Pancreas (tissue), 10 donors: Measurements from ENCODE around the gene HNMT. TPM values are rescaled to one million over a fixed set of nuclear protein-coding genes. Genes with fewer than 3 reads are reported as not detected.
A peak's percentile ranks its signal among the peaks of the same experiment; 100 is the strongest.

Source experiments
- ATAC-seq, 4 donors: fragments of 200-7000 bp; cut with Tn5 transposase; one replicate each; pipeline versions ENCODE4 v1.8.0 to v1.9.1; 2020; ENCODE audit warnings: mild to moderate bottlenecking in 4 of 4, moderate library complexity in 4 of 4
- DNase-seq, 6 donors: peaks; one replicate each; pipeline ENCODE4 v3.0.0-alpha.2; 2020
- FAIRE-seq: peaks from 2 replicates; lab custom pipeline; 2012; peaks lifted over from hg19 to GRCh38; lab: Jason Lieb, UNC
- H3K27ac ChIP-seq, 4 donors: fragments of 200-600 bp; sonication (generic); 1 replicate in 3 of 4; 2 replicates in 1 of 4; pipeline versions ENCODE4 v1.5.0 to v1.8.0; 2020
- H3K27me3 ChIP-seq, 4 donors: fragments of 200-600 bp; one replicate each; pipeline ENCODE4 v1.8.0; 2021
- H3K36me3 ChIP-seq, 3 donors: fragments of 200-600 bp; sonication (generic) in 1 of 3; one replicate each; pipeline versions ENCODE4 v1.5.0 to v1.8.0; 2020 to 2021
- H3K4me1 ChIP-seq, 3 donors: fragments of 200-600 bp; one replicate each; pipeline ENCODE4 v1.8.0; 2021
- H3K4me3 ChIP-seq, 4 donors: fragments of 200-600 bp; sonication (generic) in 2 of 4; one replicate each; pipeline versions ENCODE4 v1.5.0 to v1.8.0; 2020 to 2021
- H3K9me3 ChIP-seq, 4 donors: fragments of 200-600 bp; one replicate each; pipeline ENCODE4 v1.8.0; 2021
- CTCF ChIP-seq, 4 donors: fragments of 200-600 bp; sonication (generic) in 3 of 4; IDR thresholded peaks; one replicate each; pipeline versions ENCODE4 v1.5.0 to v1.8.0; 2021; ENCODE audit warnings: antibody characterized with exemption in 4 of 4
- WGBS, 2 donors: extraction: QIAGEN DNeasy Blood & Tissue Kit; methylation state at CpG; one replicate each; pipeline ENCODE4 v1.1.7; 2013; 5-methylcytosine and 5-hydroxymethylcytosine counted together
- intact Hi-C, 3 donors: fragments of 100-400 bp; cut with DNase I; formaldehyde crosslinking; loops; one replicate each; pipeline versions ENCODE4 v1.11.1 to v1.14.2; 2022
- polyA plus RNA-seq, 2 donors: library from polyadenylated mRNA; stranded (reverse); fragments of 200-250 nt; gene quantifications; one replicate each; pipeline ENCODE4 v1.2.3, GENCODE V29; 2013
- total RNA-seq, 6 donors: library from RNA; stranded (reverse); fragmentation: NEBNext Ultra II Directional in 4 of 6; extraction: Animal tissue kit (Norgen Biotek cat#: 25700) in 4 of 6; gene quantifications; one replicate each; pipeline versions ENCODE4 v1.2.1 to v1.2.4, GENCODE V29; 2021 to 2023
- donor health status: healthy with polysubstance abuse.
- donor health status: DM: no; HTN: no; CAD: no; lungs with moderate emphysema.
- donor health status: DM: no; HTN: no; CAD: no.
- donor health status: control.
- donor health status: control.
- donor health status: Bipolar disorder and iron deficiency.
- donor health status: DM: yes; HTN: yes; CAD: no.
- donor health status: DM: no; HTN: no; CAD: no.
- donor health status: DM: no; HTN: no; CAD: no.
- donor health status: DM: yes; HTN: yes; CAD: no.

HNMT gene
- total and polyA plus RNA-seq, 8 donors: 14.8 to 44.6 (median 25.1) TPM

GRCh38 chr2:137948894-137949293 lies 15.4 kb upstream of the HNMT start:
- Histone ChIP-seq H3K4me3 (no peak overlapping the region), H3K4me1 (peaks cover 0 to 6% (median 0%) of the 10 kb centered on the region in 3 donors), H3K27me3 (no peaks in the 10 kb centered on the region), H3K36me3 (no peaks in the 10 kb centered on the region), H3K9me3 (no peaks in the 10 kb centered on the region), H3K27ac (no peak overlapping the region)
- TF ChIP-seq CTCF (IDR thresholded peaks at IDR 0.05): no peak
- intact Hi-C loops: loop anchor here in 1 of 3 donors (10.0 kb wide), 1 partner anchor 146 kb away; no protein-coding TSS in a partner anchor
- 77 to 80% methylated on average over 7 of the region's 7 CpGs for WGBS, 2 donors
- no peak for FAIRE-seq
- no peak for DNase-seq
- no peak for ATAC-seq

GRCh38 chr2:137950238-137950637 lies 14.0 kb upstream of the HNMT start:
- no peak for FAIRE-seq
- Histone ChIP-seq H3K4me3 (no peak overlapping the region), H3K27ac (no peak overlapping the region), H3K4me1 (peaks cover 0 to 6% (median 0%) of the 10 kb centered on the region in 3 donors), H3K9me3 (no peaks in the 10 kb centered on the region), H3K27me3 (no peaks in the 10 kb centered on the region), H3K36me3 (no peaks in the 10 kb centered on the region)
- ATAC-seq: no peak
- WGBS, 2 donors: 87% methylated on average over 4 of the region's 4 CpGs
- intact Hi-C loops: no loop called here
- TF ChIP-seq CTCF (IDR thresholded peaks at IDR 0.05): no peak
- no peak for DNase-seq

GRCh38 chr2:137951586-137951985 lies 12.7 kb upstream of the HNMT start:
- intact Hi-C loops: no loop called here
- Histone ChIP-seq H3K9me3 (no peaks in the 10 kb centered on the region), H3K27ac (no peak overlapping the region), H3K36me3 (no peaks in the 10 kb centered on the region), H3K4me1 (peaks cover 0 to 6% (median 0%) of the 10 kb centered on the region in 3 donors), H3K4me3 (no peak overlapping the region), H3K27me3 (no peaks in the 10 kb centered on the region)
- no peak for TF ChIP-seq CTCF (IDR thresholded peaks at IDR 0.05)
- FAIRE-seq (no peak), DNase-seq (no peak), ATAC-seq (no peak)
- WGBS, 2 donors: 76 to 79% methylated on average over 3 of the region's 3 CpGs

GRCh38 chr2:137952586-137953129 lies 11.6 kb upstream of the HNMT start:
- no peak overlapping the region for H3K4me3 ChIP-seq
- intact Hi-C loops: no loop called here
- no peaks in the 10 kb centered on the region for H3K9me3 ChIP-seq
- H3K27me3 ChIP-seq: no peaks in the 10 kb centered on the region
- TF ChIP-seq CTCF (IDR thresholded peaks at IDR 0.05): no peak
- no peaks in the 10 kb centered on the region for H3K36me3 ChIP-seq
- ATAC-seq: peak in 1 of 4 donors; percentile 60
- no peak for DNase-seq
- FAIRE-seq: no peak
- H3K27ac ChIP-seq: no peak overlapping the region
- peaks cover 0 to 6% (median 0%) of the 10 kb centered on the region in 3 donors for H3K4me1 ChIP-seq
- 67 to 94% methylated on average over 9 of the region's 9 CpGs for WGBS, 2 donors

GRCh38 chr2:137955536-137955935 lies 8.7 kb upstream of the HNMT start:
- no peak for DNase-seq
- 88 to 91% methylated on average over 2 of the region's 2 CpGs for WGBS, 2 donors

More at GRCh38 chr2:137955536-137955935, 8.7 kb upstream of the HNMT start:
- intact Hi-C loops: no loop called here
- Histone ChIP-seq H3K4me1 (peaks cover 0 to 2% (median 0%) of the 10 kb centered on the region in 3 donors), H3K27me3 (no peaks in the 10 kb centered on the region), H3K9me3 (no peaks in the 10 kb centered on the region), H3K27ac (no peak overlapping the region), H3K36me3 (no peaks in the 10 kb centered on the region), H3K4me3 (no peak overlapping the region)
- ATAC-seq (no peak), FAIRE-seq (no peak)
- TF ChIP-seq CTCF (IDR thresholded peaks at IDR 0.05): no peak
